Kidney (tissue), 14 donors: ENCODE data around the gene ADGRD1. TPM values are rescaled to one million over a fixed set of nuclear protein-coding genes. Genes with fewer than 3 reads are reported as not detected.

Experiments
- DNase-seq, 5 donors: peaks; one replicate each; pipeline ENCODE4 v3.0.0-alpha.2; 2013 to 2020
- FAIRE-seq: peaks from 2 replicates; lab custom pipeline; 2012; peaks lifted over from hg19 to GRCh38; lab: Jason Lieb, UNC
- H3K27ac ChIP-seq, 2 donors: one replicate each; pipeline ENCODE4 v1.7.0; 2013; ENCODE audit warnings: low read depth in 2 of 2, low read length in 2 of 2, inconsistent platforms in 1 of 2
- H3K27me3 ChIP-seq: one replicate; pipeline ENCODE4 v1.7.1; 2013; ENCODE audit warnings: low read length, inconsistent platforms; ENCODE audit not compliant: control insufficient read depth, insufficient read depth
- H3K36me3 ChIP-seq, 3 donors: one replicate each; pipeline versions ENCODE4 v1.7.0 to v1.7.1; 2013; ENCODE audit warnings: low read length in 3 of 3, control low read depth in 1 of 3, inconsistent platforms in 1 of 3; ENCODE audit not compliant: insufficient read depth in 3 of 3, control insufficient read depth in 2 of 3
- H3K4me1 ChIP-seq, 3 donors: one replicate each; pipeline versions ENCODE4 v1.7.0 to v1.7.1; 2013; ENCODE audit warnings: low read length in 3 of 3, inconsistent platforms in 1 of 3, low read depth in 1 of 3; ENCODE audit not compliant: control insufficient read depth in 2 of 3, insufficient read depth in 2 of 3
- H3K4me3 ChIP-seq, 3 donors: one replicate each; pipeline versions ENCODE4 v1.7.0 to v1.8.1; 2013; ENCODE audit warnings: low read length in 3 of 3, control low read depth in 1 of 3, inconsistent platforms in 1 of 3
- H3K9ac ChIP-seq, 3 donors: one replicate each; pipeline versions ENCODE4 v1.7.0 to v1.7.1; 2013; ENCODE audit warnings: low read length in 3 of 3, control low read depth in 1 of 3, inconsistent platforms in 1 of 3
- H3K9me3 ChIP-seq, 3 donors: one replicate each; pipeline versions ENCODE4 v1.7.0 to v1.7.1; 2013; ENCODE audit warnings: low read length in 3 of 3, control low read depth in 1 of 3, inconsistent platforms in 1 of 3; ENCODE audit not compliant: control insufficient read depth in 2 of 3, insufficient read depth in 1 of 3
- CTCF ChIP-seq: IDR thresholded peaks from 3 replicates; pipeline ENCODE4 v1.5.1; 2012; ENCODE audit warnings: mild to moderate bottlenecking, moderate library complexity, borderline replicate concordance; ENCODE audit not compliant: insufficient read depth; ENCODE audit errors: extremely low read depth
- intact Hi-C: fragments of 100-400 bp; cut with DNase I; formaldehyde crosslinking; loops from one replicate; pipeline ENCODE4 v1.11.1; 2022
- polyA plus RNA-seq: library from polyadenylated mRNA; stranded (reverse); fragments of 350-450 nt; fragmentation: Illumina TruSeq; extraction: RNeasy Lipid Tissue Mini Kit (QIAGEN cat#74804); gene quantifications from one replicate; pipeline ENCODE4 v1.2.3, GENCODE V29; 2014; ENCODE audit warnings: low read depth, low replicate concordance; ENCODE audit not compliant: insufficient read depth
- total RNA-seq: library from RNA; stranded (reverse); fragmentation: NEBNext Ultra II Directional; extraction: Animal tissue kit (Norgen Biotek cat#: 25700); gene quantifications from one replicate; pipeline ENCODE4 v1.2.1, GENCODE V29; 2021
- donor health status: control.
- donor health status: control.
- donor health status: control.
- donor health status: control.
- donor health status: control.
- donor health status: DM: yes; HTN: yes; CAD: no.
- donor health status: Normal renal cell carcinoma (clear cell type).

ADGRD1 gene
- total and polyA plus RNA-seq, 2 donors from 2014 or later, result 1.7 to 6.7 TPM

DNA sequence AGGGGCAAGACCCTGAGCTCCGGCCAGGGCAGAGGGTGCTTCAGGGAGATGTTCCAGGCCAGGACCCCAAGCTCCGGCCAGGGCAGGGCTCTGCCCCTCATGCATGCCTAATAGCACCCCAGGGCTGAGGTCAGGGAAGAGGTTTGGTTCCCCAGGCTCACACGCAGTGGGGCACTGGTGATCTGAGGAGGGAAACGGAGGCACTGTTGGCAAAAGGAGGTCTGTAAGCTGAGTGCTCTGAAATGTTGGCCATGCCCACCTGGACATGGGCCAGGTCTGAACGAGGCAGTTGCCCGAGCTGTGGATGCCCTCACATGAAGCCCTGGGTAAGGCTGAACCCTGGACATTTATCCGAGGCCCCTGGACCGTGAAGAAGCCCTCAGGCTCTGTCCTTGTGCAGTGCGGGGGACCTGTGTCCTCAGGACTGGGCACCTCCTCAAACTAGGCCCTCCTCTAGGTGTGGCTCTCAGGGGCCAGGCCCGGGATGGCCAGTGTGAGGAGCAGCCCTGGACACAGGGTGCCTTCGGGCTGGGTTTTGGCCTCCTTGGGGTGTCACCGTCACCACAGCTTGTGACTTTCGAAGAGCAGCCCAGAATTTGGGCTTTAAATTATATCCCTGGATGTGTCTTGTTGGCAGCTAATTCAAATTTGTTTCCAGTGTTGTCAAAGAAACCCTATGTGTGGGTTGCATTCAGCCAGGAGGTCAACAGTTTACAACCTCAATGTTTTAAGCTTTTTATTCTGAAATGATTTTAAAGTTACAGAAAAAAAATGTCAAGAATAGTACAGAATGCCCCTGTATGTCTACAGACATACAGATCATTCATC lies 66.8 kb downstream of the ADGRD1 start:
- no peak for FAIRE-seq
- Histone ChIP-seq H3K4me1 (no peaks in the 10 kb centered on the region), H3K9me3 (no peaks in the 10 kb centered on the region), H3K27me3 (no peaks in the 10 kb centered on the region), H3K27ac (no peak overlapping the region), H3K36me3 (no peaks in the 10 kb centered on the region), H3K4me3 (no peak overlapping the region), H3K9ac (no peak overlapping the region)
- no peak for TF ChIP-seq CTCF
- intact Hi-C loops, result no loop called here
- DNase-seq, result peak in 1 of 5 donors; percentile 54

- Histone ChIP-seq H3K4me3 (no peak overlapping the region), H3K27me3 (no peaks in the 10 kb centered on the region), H3K9ac (no peak overlapping the region), H3K36me3 (no peaks in the 10 kb centered on the region), H3K27ac (no peak overlapping the region), H3K4me1 (no peaks in the 10 kb centered on the region), H3K9me3 (no peaks in the 10 kb centered on the region)
- DNase-seq (peak in 3 of 5 donors; percentile 76 to 80 (median 79)), FAIRE-seq (no peak)
- no peak for TF ChIP-seq CTCF
- intact Hi-C loops, result no loop called here
Observed at GRCh38 chr12:131021154-131021541, 67.4 kb downstream of the ADGRD1 start.

DNA sequence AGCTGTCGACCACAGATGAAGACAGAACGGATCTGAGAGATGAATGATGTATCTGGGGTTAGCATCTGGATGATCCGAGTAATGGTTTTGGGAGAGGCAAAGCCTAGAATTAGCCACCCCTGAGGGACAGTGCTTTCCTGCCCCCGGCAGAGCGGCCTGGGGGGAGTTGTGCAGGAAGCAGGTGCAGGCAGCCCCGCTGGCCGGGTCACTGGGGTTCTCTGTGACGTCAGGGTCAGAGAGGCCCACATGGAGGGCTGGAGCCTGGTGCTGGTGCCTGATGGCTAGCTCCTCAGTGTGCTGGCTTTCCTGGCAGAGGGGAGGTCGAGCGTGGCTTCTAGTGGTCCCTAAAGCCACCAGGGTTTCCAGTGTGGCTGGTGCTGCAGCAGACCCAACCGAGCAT lies 70.3 kb downstream of the ADGRD1 start:
- intact Hi-C loops, result no loop called here
- Histone ChIP-seq H3K9ac (no peak overlapping the region), H3K27me3 (no peaks in the 10 kb centered on the region), H3K4me1 (no peaks in the 10 kb centered on the region), H3K36me3 (no peaks in the 10 kb centered on the region), H3K27ac (no peak overlapping the region), H3K4me3 (no peak overlapping the region), H3K9me3 (no peaks in the 10 kb centered on the region)
- DNase-seq (no peak), FAIRE-seq (no peak)
- TF ChIP-seq CTCF, result no peak
